GM12878 (cell line): ENCODE data around the gene MRPS9. TPM values are rescaled to one million over a fixed set of nuclear protein-coding genes. Genes with fewer than 3 reads are reported as not detected.

Experiments used
- ATAC-seq: fragments of 200-7000 bp; cut with Tn5 transposase; 3 replicates; pipeline ENCODE4 v1.9.1; 2020; ENCODE audit warnings: mild to moderate bottlenecking, moderate library complexity
- BruUV-seq: library from RNA; stranded (reverse); fragments of 400-500 nt; replicated peaks from 2 replicates; lab custom pipeline; 2021; lab: Mats Ljungman, UMichigan
- CTCF ChIA-PET: fragments of 300-600 bp; sonication (Branson Sonifier 250); formaldehyde crosslinking; extraction: SDS; loops from one replicate; lab custom pipeline; 2021; ENCODE audit warnings: inconsistent platforms; lab: Yijun Ruan, JAX
- POLR2A ChIA-PET: fragments of 350-600 bp; formaldehyde crosslinking; extraction: SDS; loops from one replicate; lab custom pipeline; 2021; ENCODE audit warnings: inconsistent platforms; lab: Charles Lee
- RAD21 ChIA-PET: fragments of 300-600 bp; sonication (Branson Sonifier 250); formaldehyde crosslinking; loops from one replicate; lab custom pipeline; 2023; ENCODE audit warnings: antibody characterized with exemption; ENCODE audit not compliant: unreplicated experiment; lab: Charles Lee
- SMC1A ChIA-PET: fragments of 300-600 bp; sonication (Branson Sonifier 250); formaldehyde crosslinking; loops from one replicate; lab custom pipeline; 2023; ENCODE audit not compliant: unreplicated experiment, uncharacterized antibody; lab: Charles Lee
- DNase-seq: peaks from one replicate; pipeline ENCODE4 v3.0.0-alpha.2; 2011; ENCODE audit warnings: low read depth, low spot score
- FAIRE-seq: peaks from 3 replicates; lab custom pipeline; 2011; peaks lifted over from hg19 to GRCh38; lab: Jason Lieb, UNC
- H2AFZ ChIP-seq: 2 replicates; pipeline ENCODE4 v1.6.0; 2011; ENCODE audit warnings: low read depth, low read length, control low read depth; ENCODE audit not compliant: control insufficient read depth
- H3K27ac ChIP-seq: 2 replicates; pipeline ENCODE4 v1.5.1; 2011; ENCODE audit warnings: control low read depth; ENCODE audit not compliant: control insufficient read depth, insufficient read depth
- H3K27me3 ChIP-seq, 2 experiments: replicated peaks in 1 of 2; 2 replicates each; pipeline versions ENCODE4 v1.6.0 to v1.6.1; 2011; ENCODE audit warnings: low read length in 1 of 2; ENCODE audit not compliant: control insufficient read depth in 2 of 2, insufficient read depth in 2 of 2
- H3K36me3 ChIP-seq, 2 experiments: 2 replicates each; pipeline ENCODE4 v1.5.1; 2011; ENCODE audit warnings: low read length in 1 of 2; ENCODE audit not compliant: control insufficient read depth in 2 of 2, insufficient read depth in 2 of 2
- H3K4me1 ChIP-seq: 2 replicates; pipeline ENCODE4 v1.6.1; 2011; ENCODE audit warnings: mild to moderate bottlenecking, low read length, moderate library complexity, mixed read lengths; ENCODE audit not compliant: control insufficient read depth, insufficient read depth
- H3K4me2 ChIP-seq: 2 replicates; pipeline ENCODE4 v1.6.0; 2011; ENCODE audit warnings: control low read depth; ENCODE audit not compliant: control insufficient read depth, insufficient read depth
- H3K4me3 ChIP-seq: fragments of 200-600 bp; sonication (generic); 2 replicates; pipeline ENCODE4 v1.5.1; 2016
- H3K79me2 ChIP-seq: 2 replicates; pipeline ENCODE4 v1.6.0; 2011; ENCODE audit warnings: low read length; ENCODE audit not compliant: control insufficient read depth, insufficient read depth
- H3K9ac ChIP-seq: 2 replicates; pipeline ENCODE4 v1.8.0; 2011; ENCODE audit warnings: low read length, control low read depth, mixed read lengths; ENCODE audit not compliant: control insufficient read depth, insufficient read depth
- H3K9me3 ChIP-seq: replicated peaks from 3 replicates; pipeline ENCODE4 v1.5.1; 2011; ENCODE audit warnings: mild to moderate bottlenecking, low read length; ENCODE audit not compliant: control insufficient read depth, insufficient read depth
- H4K20me1 ChIP-seq: 2 replicates; pipeline ENCODE4 v1.6.0; 2011; ENCODE audit not compliant: control insufficient read depth, insufficient read depth
- BCL11A ChIP-seq: IDR thresholded peaks from 2 replicates; pipeline ENCODE4 v1.6.1; 2011; ENCODE audit warnings: low read depth, low read length
- EGR1 ChIP-seq, 2 experiments: IDR thresholded peaks; 1 replicate in 1 of 2; 2 replicates in 1 of 2; pipeline ENCODE4 v1.6.1; 2011 to 2012; ENCODE audit warnings: low read depth in 2 of 2, low read length in 2 of 2, borderline replicate concordance in 1 of 2, mild to moderate bottlenecking in 1 of 2, moderate library complexity in 1 of 2
- RAD21 ChIP-seq: IDR thresholded peaks from 2 replicates; pipeline ENCODE4 v1.6.1; 2011; ENCODE audit warnings: mild to moderate bottlenecking, low read depth, low read length, moderate library complexity; ENCODE audit not compliant: insufficient read depth
- SIN3A ChIP-seq: IDR thresholded peaks from 2 replicates; pipeline ENCODE4 v1.6.1; 2012; ENCODE audit warnings: low read depth, low read length, improper control_type of control experiment
- SPI1 ChIP-seq: IDR thresholded peaks from 2 replicates; pipeline ENCODE4 v1.6.1; 2011; ENCODE audit warnings: low read depth, mild to moderate bottlenecking, low read length, moderate library complexity, borderline replicate concordance; ENCODE audit not compliant: insufficient read depth
- SRF ChIP-seq, 2 experiments: IDR thresholded peaks; 2 replicates each; pipeline ENCODE4 v1.6.1; 2011; ENCODE audit warnings: low read depth in 2 of 2, low read length in 2 of 2, mild to moderate bottlenecking in 1 of 2, moderate library complexity in 1 of 2
- TCF7 ChIP-seq: IDR thresholded peaks from 2 replicates; pipeline ENCODE4 v1.6.1; 2014; ENCODE audit warnings: antibody characterized with exemption, borderline replicate concordance
- WGBS: methylation state at CpG from one replicate; pipeline ENCODE4 v1.1.6; 2016; ENCODE audit warnings: low lambda C conversion rate; ENCODE audit not compliant: insufficient replicate concordance, insufficient coverage; ENCODE audit errors: missing lambda C conversion rate; 5-methylcytosine and 5-hydroxymethylcytosine counted together
- in situ Hi-C: fragments of 300-500 bp; cut with MboI; formaldehyde crosslinking; loops from 9 replicates; pipeline ENCODE4 v1.14.3; 2018; ENCODE audit warnings: mixed read lengths
- intact Hi-C: fragments of 100-400 bp; cut with micrococcal nuclease; formaldehyde crosslinking; loops from one replicate; pipeline ENCODE4 v1.14.2; 2022; ENCODE audit not compliant: unreplicated experiment
- polyA plus RNA-seq, 11 experiments: library from polyadenylated mRNA; depleted of rRNA in 4 of 11; unstranded in 6 of 11; stranded (reverse) in 5 of 11; fragments of >200 nt; fragmentation: Nextera tagmentation in 4 of 11; fragmentation: Illumina TruSeq in 1 of 11; extraction: Ambion mirVana in 4 of 11; extraction: Trizol in 1 of 11; gene quantifications; 1 replicate in 1 of 11; 2 replicates in 10 of 11; pipeline versions ENCODE4 v1.2.1 to v1.2.3, GENCODE V29; 2011 to 2016; ENCODE audit warnings: inconsistent platforms in 2 of 11, missing spikeins in 2 of 11, low read depth in 1 of 11
- total RNA-seq, 4 experiments: library from RNA; depleted of rRNA in 3 of 4; stranded (reverse); fragments of >200 nt in 3 of 4; fragmentation: Illumina TruSeq in 1 of 4; extraction: Trizol in 1 of 4; gene quantifications; 2 replicates each; pipeline versions ENCODE4 v1.2.1 to v1.2.3, GENCODE V29; 2013 to 2021
- TF ChIP-seq, protein P1 (sequence below): fragments of 450-650 bp; IDR thresholded peaks from 2 replicates; pipeline ENCODE4 v1.6.1; 2016; ENCODE audit warnings: mild to moderate bottlenecking
- TF ChIP-seq, protein P2 (sequence below): IDR thresholded peaks from 2 replicates; pipeline ENCODE4 v1.6.1; 2012; ENCODE audit warnings: improper control_type of control experiment, low read depth, low read length; ENCODE audit not compliant: insufficient replicate concordance

The MRPS9 gene
- total and polyA plus RNA-seq, 10 of the 15 experiments (the other 5 are each of a cell fraction or from before 2014, with no cell fraction given): 39.1 to 111 (median 63.4) TPM

DNA sequence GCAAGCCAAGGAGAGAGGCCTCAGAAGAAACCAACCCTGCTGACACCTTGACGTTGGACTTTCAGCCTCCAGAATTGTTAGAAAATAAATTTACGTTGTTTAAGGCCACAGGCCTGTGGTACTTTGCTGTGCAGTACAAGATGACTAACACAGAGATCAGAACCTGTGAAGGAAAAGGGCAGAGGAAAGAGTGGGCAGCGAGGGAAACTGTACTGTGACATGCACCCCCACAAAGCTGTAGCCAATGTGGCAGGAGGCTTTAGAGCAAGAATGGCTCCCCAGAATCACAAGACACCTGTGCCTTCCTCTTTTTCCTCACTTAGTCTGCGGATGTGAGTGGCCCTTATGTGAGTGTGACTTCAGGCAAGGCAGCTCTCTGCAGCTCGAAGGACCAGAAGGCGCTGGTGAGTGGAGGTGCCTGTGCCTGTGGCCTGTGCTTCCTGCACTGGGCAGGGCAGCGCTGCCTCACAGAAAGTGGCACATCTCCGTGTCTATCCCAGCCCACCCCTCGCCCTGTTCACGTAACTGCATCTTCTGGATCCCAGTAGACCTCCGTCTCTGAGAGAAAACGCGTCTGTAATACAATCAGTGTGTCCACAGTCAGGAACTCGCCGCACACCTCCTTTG, 89.5 kb downstream of the MRPS9 start:
- no peak for FAIRE-seq
- no peaks in the 10 kb centered on the region for H3K27me3 ChIP-seq

DNA sequence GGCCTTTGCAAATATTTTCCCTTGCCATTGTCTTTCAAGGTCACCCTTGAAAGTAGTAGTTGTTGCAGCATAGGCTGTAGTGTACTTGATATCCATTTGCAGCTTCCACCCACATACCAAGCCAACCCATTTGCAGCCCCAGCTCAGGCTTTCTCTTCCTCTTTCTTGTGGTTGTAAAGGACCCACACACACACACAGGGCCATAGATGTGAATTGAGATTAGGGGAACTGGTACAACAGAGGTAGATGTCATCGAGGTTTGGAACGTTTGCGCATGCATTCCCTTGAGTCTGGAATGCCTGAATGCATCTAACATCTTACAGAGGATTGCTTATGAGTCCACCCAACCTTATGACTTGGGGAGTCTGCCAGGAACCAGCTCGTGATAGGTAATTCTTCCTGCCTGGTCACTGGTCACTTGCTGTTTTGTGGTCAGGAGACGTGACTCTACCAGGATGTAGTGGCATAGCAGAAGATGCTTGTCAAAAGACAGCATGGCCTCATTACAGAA, 91.9 kb downstream of the MRPS9 start:
- H3K27me3 ChIP-seq: no peaks in the 10 kb centered on the region; a peak in 1 of 4 replicates
- 3% methylated on average over 5 of the region's 5 CpGs for WGBS
- H4K20me1 ChIP-seq: no peaks in the 10 kb centered on the region
- peak overlapping the region; percentile 41; the same call in 1 of the 2 replicates for H3K4me2 ChIP-seq
- H3K36me3 ChIP-seq: no peaks in the 10 kb centered on the region
- peak; percentile 98 for ATAC-seq
- no peak overlapping the region for H3K27ac ChIP-seq
- ChIA-PET CTCF (interaction anchor here (1.1 kb wide), 1 partner anchor 15 kb away, joined by 5 read pairs; no protein-coding TSS in a partner anchor), RAD21 (no interaction called here), SMC1A (interaction anchor here (1.0 to 1.8 kb wide), 2 partner anchors 10 to 112 kb away, joined by 4 read pairs; partner anchors contain the start of gene GPR45), POLR2A (no interaction called here)
- H2AFZ ChIP-seq: no peak overlapping the region; the same call in 1 of the 2 replicates
- peak; percentile 72 for DNase-seq
- no peaks in the 10 kb centered on the region for H3K79me2 ChIP-seq
- in situ Hi-C loops: no loop called here
- no peak overlapping the region for H3K9ac ChIP-seq
- peaks cover 12% of the 10 kb centered on the region for H3K4me1 ChIP-seq
- no peak overlapping the region for H3K4me3 ChIP-seq
- BruUV-seq: no TSS peak
- intact Hi-C loops: no loop called here
- peaks cover 1% of the 10 kb centered on the region; the same call in 1 of the 3 replicates for H3K9me3 ChIP-seq
- peak; percentile 80 for FAIRE-seq
- TF ChIP-seq, protein P1, sequence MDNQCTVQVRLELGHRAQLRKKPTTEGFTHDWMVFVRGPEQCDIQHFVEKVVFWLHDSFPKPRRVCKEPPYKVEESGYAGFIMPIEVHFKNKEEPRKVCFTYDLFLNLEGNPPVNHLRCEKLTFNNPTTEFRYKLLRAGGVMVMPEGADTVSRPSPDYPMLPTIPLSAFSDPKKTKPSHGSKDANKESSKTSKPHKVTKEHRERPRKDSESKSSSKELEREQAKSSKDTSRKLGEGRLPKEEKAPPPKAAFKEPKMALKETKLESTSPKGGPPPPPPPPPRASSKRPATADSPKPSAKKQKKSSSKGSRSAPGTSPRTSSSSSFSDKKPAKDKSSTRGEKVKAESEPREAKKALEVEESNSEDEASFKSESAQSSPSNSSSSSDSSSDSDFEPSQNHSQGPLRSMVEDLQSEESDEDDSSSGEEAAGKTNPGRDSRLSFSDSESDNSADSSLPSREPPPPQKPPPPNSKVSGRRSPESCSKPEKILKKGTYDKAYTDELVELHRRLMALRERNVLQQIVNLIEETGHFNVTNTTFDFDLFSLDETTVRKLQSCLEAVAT: peak; percentile 91
- 0 out of 3 replicates have a peak, but pooled peaks of 1 of the 2 experiments have one; percentile 13 for TF ChIP-seq EGR1 (IDR thresholded peaks at IDR 0.05; ENCODE audit: borderline replicate concordance in 1 of 2, low read depth in 2 of 2, low read length in 2 of 2)
- TF ChIP-seq RAD21: no peak
- TF ChIP-seq, protein P2, sequence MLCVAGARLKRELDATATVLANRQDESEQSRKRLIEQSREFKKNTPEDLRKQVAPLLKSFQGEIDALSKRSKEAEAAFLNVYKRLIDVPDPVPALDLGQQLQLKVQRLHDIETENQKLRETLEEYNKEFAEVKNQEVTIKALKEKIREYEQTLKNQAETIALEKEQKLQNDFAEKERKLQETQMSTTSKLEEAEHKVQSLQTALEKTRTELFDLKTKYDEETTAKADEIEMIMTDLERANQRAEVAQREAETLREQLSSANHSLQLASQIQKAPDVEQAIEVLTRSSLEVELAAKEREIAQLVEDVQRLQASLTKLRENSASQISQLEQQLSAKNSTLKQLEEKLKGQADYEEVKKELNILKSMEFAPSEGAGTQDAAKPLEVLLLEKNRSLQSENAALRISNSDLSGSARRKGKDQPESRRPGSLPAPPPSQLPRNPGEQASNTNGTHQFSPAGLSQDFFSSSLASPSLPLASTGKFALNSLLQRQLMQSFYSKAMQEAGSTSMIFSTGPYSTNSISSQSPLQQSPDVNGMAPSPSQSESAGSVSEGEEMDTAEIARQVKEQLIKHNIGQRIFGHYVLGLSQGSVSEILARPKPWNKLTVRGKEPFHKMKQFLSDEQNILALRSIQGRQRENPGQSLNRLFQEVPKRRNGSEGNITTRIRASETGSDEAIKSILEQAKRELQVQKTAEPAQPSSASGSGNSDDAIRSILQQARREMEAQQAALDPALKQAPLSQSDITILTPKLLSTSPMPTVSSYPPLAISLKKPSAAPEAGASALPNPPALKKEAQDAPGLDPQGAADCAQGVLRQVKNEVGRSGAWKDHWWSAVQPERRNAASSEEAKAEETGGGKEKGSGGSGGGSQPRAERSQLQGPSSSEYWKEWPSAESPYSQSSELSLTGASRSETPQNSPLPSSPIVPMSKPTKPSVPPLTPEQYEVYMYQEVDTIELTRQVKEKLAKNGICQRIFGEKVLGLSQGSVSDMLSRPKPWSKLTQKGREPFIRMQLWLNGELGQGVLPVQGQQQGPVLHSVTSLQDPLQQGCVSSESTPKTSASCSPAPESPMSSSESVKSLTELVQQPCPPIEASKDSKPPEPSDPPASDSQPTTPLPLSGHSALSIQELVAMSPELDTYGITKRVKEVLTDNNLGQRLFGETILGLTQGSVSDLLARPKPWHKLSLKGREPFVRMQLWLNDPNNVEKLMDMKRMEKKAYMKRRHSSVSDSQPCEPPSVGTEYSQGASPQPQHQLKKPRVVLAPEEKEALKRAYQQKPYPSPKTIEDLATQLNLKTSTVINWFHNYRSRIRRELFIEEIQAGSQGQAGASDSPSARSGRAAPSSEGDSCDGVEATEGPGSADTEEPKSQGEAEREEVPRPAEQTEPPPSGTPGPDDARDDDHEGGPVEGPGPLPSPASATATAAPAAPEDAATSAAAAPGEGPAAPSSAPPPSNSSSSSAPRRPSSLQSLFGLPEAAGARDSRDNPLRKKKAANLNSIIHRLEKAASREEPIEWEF: no peak
- TF ChIP-seq BCL11A: peak; percentile 88
- no peak for TF ChIP-seq SIN3A
- TF ChIP-seq SRF (IDR thresholded peaks at IDR 0.05; ENCODE audit: low read depth in 2 of 2, low read length in 2 of 2): 0 out of 4 replicates have a peak, but pooled peaks of 1 of the 2 experiments have one; percentile 23

More for the DNA sequence above, 89.5 kb downstream of the MRPS9 start:
- ChIA-PET POLR2A (no interaction called here), RAD21 (no interaction called here), CTCF (no interaction called here), SMC1A (no interaction called here)
- intact Hi-C loops: no loop called here
- in situ Hi-C loops: no loop called here
- H3K36me3 ChIP-seq: no peaks in the 10 kb centered on the region
- no peak overlapping the region for H2AFZ ChIP-seq
- H3K79me2 ChIP-seq: no peaks in the 10 kb centered on the region
- no peak overlapping the region for H3K9ac ChIP-seq
- no peak overlapping the region for H3K4me2 ChIP-seq
- BruUV-seq: no TSS peak
- H3K27ac ChIP-seq: no peak overlapping the region
- peaks cover 12% of the 10 kb centered on the region for H3K4me1 ChIP-seq
- DNase-seq (no peak), ATAC-seq (no peak)
- 56% methylated on average over 12 of the region's 15 CpGs for whole genome bisulfite sequencing
- H4K20me1 ChIP-seq: no peaks in the 10 kb centered on the region
- TF ChIP-seq SPI1 (peak; percentile 26; the same call in 1 of the 2 replicates), TCF7 (no peak)
- H3K9me3 ChIP-seq: peaks cover 1% of the 10 kb centered on the region; the same call in 1 of the 3 replicates
- no peak overlapping the region for H3K4me3 ChIP-seq
